ENCODE data around the gene ABCC4. TPM values are rescaled to one million over a fixed set of nuclear protein-coding genes. Genes with fewer than 3 reads are reported as not detected.

ABCC4 gene
- total and polyA plus RNA-seq, 2 of the 13 experiments (the other 11 are each of a cell fraction or from before 2014, with no cell fraction given): 4.2 to 11.3 TPM

- no peak for FAIRE-seq
- H3K4me3 ChIP-seq (replicated peaks in 1 of 3; ENCODE audit: insufficient read depth in 1 of 3, low read depth in 2 of 3, low read length in 3 of 3): no peak overlapping the region
- WGBS (ENCODE audit: low lambda C conversion rate): 86% methylated on average over 5 of the region's 5 CpGs
- no peak for DNase-seq (ENCODE audit: low spot score)
- H3K36me3 ChIP-seq (replicated peaks in 1 of 2; ENCODE audit: control insufficient read depth in 1 of 2, insufficient read depth in 2 of 2, low read length in 2 of 2): no peaks in the 10 kb centered on the region; a peak in 1 of 5 replicates
- no peak overlapping the region for H3K4me2 ChIP-seq (ENCODE audit: low read depth, low read length)
- H3K4me1 ChIP-seq (ENCODE audit: insufficient read depth, low read length): no peaks in the 10 kb centered on the region
- no peaks in the 10 kb centered on the region for H3K9me3 ChIP-seq (ENCODE audit: low read length)
- no peaks in the 10 kb centered on the region for H4K20me1 ChIP-seq (ENCODE audit: insufficient read depth, low read length)
- no peaks in the 10 kb centered on the region; a peak in 1 of 5 replicates for H3K27me3 ChIP-seq (ENCODE audit: control insufficient read depth in 1 of 2, insufficient read depth in 2 of 2, low read length in 2 of 2)
- in situ Hi-C loops (cut with HindIII; ENCODE audit: extremely low pct_ligation_motif_present, low pct_unique_long_range_greater_than_20kb): no loop called here
- intact Hi-C loops (cut with micrococcal nuclease; ENCODE audit: unreplicated experiment): no loop called here
- no peak overlapping the region for H2AFZ ChIP-seq (ENCODE audit: low read length)
- BruUV-seq (replicated peaks): no TSS peak
- ChIA-PET POLR2A (no interaction called here), CTCF (ENCODE audit: low intra/inter-chr PET ratio, low total read pairs) (no interaction called here)
- H3K27ac ChIP-seq (ENCODE audit: extremely low read length, insufficient read depth, low read length): no peak overlapping the region
- no peaks in the 10 kb centered on the region for H3K79me2 ChIP-seq (ENCODE audit: insufficient read depth, low read length)
- no peak for ATAC-seq
- no peak overlapping the region for H3K9ac ChIP-seq (ENCODE audit: insufficient read depth, low read depth, low read length)
- TF ChIP-seq KAT2B (IDR thresholded peaks at IDR 0.05; ENCODE audit: borderline replicate concordance, low read depth, low read length): no peak
- no peak for TF ChIP-seq NR2F2 (IDR thresholded peaks at IDR 0.05; ENCODE audit: borderline replicate concordance, low read depth)
- no peak for TF ChIP-seq ZFP62 (CRISPR knock-in tag; IDR thresholded peaks at IDR 0.05)
- no peak for TF ChIP-seq ZNF234 (CRISPR knock-in tag; conservative IDR thresholded peaks at IDR 0.05)
- no peak for TF ChIP-seq SNAPC2 (CRISPR knock-in tag; IDR thresholded peaks at IDR 0.05)
- no peak for TF ChIP-seq ZBTB43 (CRISPR knock-in tag; conservative IDR thresholded peaks at IDR 0.05)
- TF ChIP-seq AKAP8 (CRISPR knock-in tag; IDR thresholded peaks at IDR 0.05): no peak
- TF ChIP-seq MLXIP (CRISPR knock-in tag; IDR thresholded peaks at IDR 0.05; ENCODE audit: borderline replicate concordance): no peak
- no peak for TF ChIP-seq BHLHE40 (IDR thresholded peaks at IDR 0.05; ENCODE audit: low read length)
- TF ChIP-seq ZBTB40 (IDR thresholded peaks at IDR 0.05): no peak
- TF ChIP-seq ZBTB40 (CRISPR knock-in tag; IDR thresholded peaks at IDR 0.05): no peak
- TF ChIP-seq RBM39 (IDR thresholded peaks at IDR 0.05; ENCODE audit: low read depth, low read length, poor library complexity, severe bottlenecking): no peak
- no peak for TF ChIP-seq ZNF20 (CRISPR knock-in tag; IDR thresholded peaks at IDR 0.05)
Measured at GRCh38 chr13:95228130-95228529, 73.1 kb downstream of the ABCC4 start.

Measured in HepG2 (cell line).